Measurements from ENCODE around the gene FHIT. TPM values are rescaled to one million over a fixed set of nuclear protein-coding genes. Genes with fewer than 3 reads are reported as not detected.

The FHIT gene
- total and polyA plus RNA-seq, 8 donors, result 1.8 to 10.6 (median 7.1) TPM

- Histone ChIP-seq H3K4me1 (no peaks in the 10 kb centered on the region), H3K36me3 (no peaks in the 10 kb centered on the region), H3K27me3 (no peaks in the 10 kb centered on the region), H3K9me3 (no peaks in the 10 kb centered on the region), H3K27ac (no peak overlapping the region), H3K4me3 (no peak overlapping the region)
- 56 to 82% (median 75%) methylated on average over 3 of the region's 3 CpGs for WGBS, 5 donors
- no peak for DNase-seq
- intact Hi-C loops (cut with DNase I; ENCODE audit: low total_unique reads), result no loop called here
- no peak for TF ChIP-seq POLR2AphosphoS5 (IDR thresholded peaks at IDR 0.05)
- no peak for TF ChIP-seq POLR2A (IDR thresholded peaks at IDR 0.05)
- TF ChIP-seq EP300 (IDR thresholded peaks at IDR 0.05), result no peak
- no peak for TF ChIP-seq CTCF (IDR thresholded peaks at IDR 0.05)
Measured at GRCh38 chr3:59832702-59833101, 1418.5 kb downstream of the FHIT start.

GRCh38 chr3:59832241-59832640, 1419.0 kb downstream of the FHIT start:
- no peaks in the 10 kb centered on the region for H3K4me1 ChIP-seq
- WGBS, 5 donors, result 74 to 90% (median 83%) methylated on average over 3 of the region's 3 CpGs

GRCh38 chr3:59831394-59831793, 1419.9 kb downstream of the FHIT start:
- Histone ChIP-seq H3K9me3 (no peaks in the 10 kb centered on the region), H3K27ac (no peak overlapping the region), H3K4me1 (no peaks in the 10 kb centered on the region), H3K36me3 (no peaks in the 10 kb centered on the region), H3K4me3 (no peak overlapping the region), H3K27me3 (no peaks in the 10 kb centered on the region)
- no peak for DNase-seq
- 73 to 94% (median 80%) methylated on average over 2 of the region's 2 CpGs for WGBS, 5 donors
- TF ChIP-seq EP300 (IDR thresholded peaks at IDR 0.05) (no peak), POLR2A (IDR thresholded peaks at IDR 0.05) (no peak), CTCF (IDR thresholded peaks at IDR 0.05) (no peak), POLR2AphosphoS5 (IDR thresholded peaks at IDR 0.05) (no peak)
- intact Hi-C loops (cut with DNase I; ENCODE audit: low total_unique reads), result no loop called here

More at GRCh38 chr3:59832241-59832640, 1419.0 kb downstream of the FHIT start:
- no peaks in the 10 kb centered on the region for H3K36me3 ChIP-seq
- DNase-seq, result no peak
- no peak overlapping the region for H3K27ac ChIP-seq
- no peak overlapping the region for H3K4me3 ChIP-seq
- intact Hi-C loops (cut with DNase I; ENCODE audit: low total_unique reads), result no loop called here
- TF ChIP-seq POLR2A (IDR thresholded peaks at IDR 0.05) (no peak), EP300 (IDR thresholded peaks at IDR 0.05) (no peak)
- no peaks in the 10 kb centered on the region for H3K27me3 ChIP-seq
- H3K9me3 ChIP-seq, result no peaks in the 10 kb centered on the region

GRCh38 chr3:59829527-59829926, 1421.7 kb downstream of the FHIT start:
- Histone ChIP-seq H3K27ac (no peak overlapping the region), H3K4me3 (no peak overlapping the region), H3K4me1 (no peaks in the 10 kb centered on the region), H3K36me3 (no peaks in the 10 kb centered on the region), H3K27me3 (no peaks in the 10 kb centered on the region), H3K9me3 (no peaks in the 10 kb centered on the region)
- no peak for DNase-seq
- WGBS, 5 donors, result 90 to 100% (median 91%) methylated on average over 1 of the region's 1 CpG
- no peak for TF ChIP-seq CTCF (IDR thresholded peaks at IDR 0.05)
- TF ChIP-seq POLR2AphosphoS5 (IDR thresholded peaks at IDR 0.05), result no peak
- no peak for TF ChIP-seq POLR2A (IDR thresholded peaks at IDR 0.05)
- TF ChIP-seq EP300 (IDR thresholded peaks at IDR 0.05), result no peak
- intact Hi-C loops (cut with DNase I; ENCODE audit: low total_unique reads), result no loop called here

GRCh38 chr3:59824876-59825275, 1426.4 kb downstream of the FHIT start:
- intact Hi-C loops (cut with DNase I; ENCODE audit: low total_unique reads), result no loop called here
- WGBS, 5 donors, result 0% methylated on average over 1 of the region's 1 CpG

More at GRCh38 chr3:59824876-59825275, 1426.4 kb downstream of the FHIT start:
- DNase-seq, result no peak
- no peaks in the 10 kb centered on the region for H3K27me3 ChIP-seq
- H3K36me3 ChIP-seq, result no peaks in the 10 kb centered on the region
- H3K4me3 ChIP-seq, result no peak overlapping the region
- no peak for TF ChIP-seq POLR2AphosphoS5 (IDR thresholded peaks at IDR 0.05)
- no peak for TF ChIP-seq POLR2A (IDR thresholded peaks at IDR 0.05)
- TF ChIP-seq EP300 (IDR thresholded peaks at IDR 0.05), result no peak
- TF ChIP-seq CTCF (IDR thresholded peaks at IDR 0.05), result no peak
- no peaks in the 10 kb centered on the region for H3K4me1 ChIP-seq
- H3K27ac ChIP-seq, result no peak overlapping the region
- no peaks in the 10 kb centered on the region for H3K9me3 ChIP-seq
